Panc1 (cell line): ENCODE results near the gene ITLN2. TPM values are rescaled to one million over a fixed set of nuclear protein-coding genes. Genes with fewer than 3 reads are reported as not detected.

Source experiments
- ATAC-seq: fragments of 200-7000 bp; cut with Tn5 transposase; 2 replicates; pipeline ENCODE4 v1.9.1; 2020; ENCODE audit warnings: mild to moderate bottlenecking, moderate library complexity
- BruUV-seq: library from RNA; stranded (reverse); fragments of 400-500 nt; replicated peaks from 2 replicates; lab custom pipeline; 2021; lab: Mats Ljungman, UMichigan
- CTCF ChIA-PET: fragments of 300-600 bp; sonication (Branson Sonifier 250); formaldehyde crosslinking; loops from one replicate; lab custom pipeline; 2022; ENCODE audit warnings: antibody characterized with exemption; lab: Charles Lee
- POLR2A ChIA-PET: fragments of 300-600 bp; sonication (Branson Sonifier 250); formaldehyde crosslinking; loops from one replicate; lab custom pipeline; 2022; ENCODE audit warnings: antibody characterized with exemption; lab: Charles Lee
- DNase-seq: peaks from one replicate; pipeline ENCODE4 v3.0.0-alpha.2; 2010; ENCODE audit warnings: low read depth, low spot score
- H3K27ac ChIP-seq: 2 replicates; pipeline ENCODE4 v1.5.1; 2011; ENCODE audit warnings: mild to moderate bottlenecking, low read length, inconsistent platforms
- H3K27me3 ChIP-seq: fragments of 200-500 bp; sonication (Bioruptor generic); 2 replicates; pipeline ENCODE4 v1.6.0; 2014; ENCODE audit warnings: low read length, inconsistent platforms; ENCODE audit not compliant: control insufficient read depth, insufficient read depth
- H3K36me3 ChIP-seq: fragments of 200-500 bp; sonication (Bioruptor generic); 2 replicates; pipeline ENCODE4 v1.5.1; 2014; ENCODE audit warnings: inconsistent platforms, mild to moderate bottlenecking, low read length, moderate library complexity; ENCODE audit not compliant: control insufficient read depth, insufficient read depth
- H3K4me1 ChIP-seq: 2 replicates; pipeline ENCODE4 v1.5.1; 2011; ENCODE audit warnings: inconsistent platforms, mild to moderate bottlenecking, low read length, moderate library complexity; ENCODE audit not compliant: control insufficient read depth, insufficient read depth
- H3K4me3 ChIP-seq, 2 experiments: 2 replicates each; pipeline ENCODE4 v1.5.1; 2011 to 2012; ENCODE audit warnings: low read depth in 2 of 2, low read length in 2 of 2, mild to moderate bottlenecking in 2 of 2, inconsistent platforms in 1 of 2, moderate library complexity in 1 of 2
- H3K9me3 ChIP-seq: fragments of 200-500 bp; sonication (Bioruptor generic); 2 replicates; pipeline ENCODE4 v1.5.1; 2014; ENCODE audit warnings: low read depth, mild to moderate bottlenecking, inconsistent platforms, low read length, moderate library complexity; ENCODE audit not compliant: control insufficient read depth, insufficient read depth
- POLR2AphosphoS5 ChIP-seq: IDR thresholded peaks from 2 replicates; pipeline ENCODE4 v1.6.1; 2012; ENCODE audit warnings: mild to moderate bottlenecking, low read depth, low read length, moderate library complexity
- SIN3A ChIP-seq: IDR thresholded peaks from 2 replicates; pipeline ENCODE4 v1.6.1; 2012; ENCODE audit warnings: low read depth, mild to moderate bottlenecking, low read length, moderate library complexity, borderline replicate concordance; ENCODE audit not compliant: insufficient read depth
- TCF7L2 ChIP-seq: IDR thresholded peaks from 2 replicates; pipeline ENCODE4 v1.6.1; 2011; ENCODE audit warnings: mild to moderate bottlenecking, low read depth, low read length, inconsistent platforms
- in situ Hi-C: cut with HindIII; loops from 2 replicates; pipeline ENCODE4 v1.10.0; 2016; ENCODE audit warnings: low sequenced_read_pairs, low pct_unique_long_range_greater_than_20kb
- intact Hi-C: fragments of 100-400 bp; cut with micrococcal nuclease; formaldehyde crosslinking; loops from one replicate; pipeline ENCODE4 v1.10.0; 2022; ENCODE audit not compliant: unreplicated experiment
- total RNA-seq: library from RNA; stranded (reverse); gene quantifications from one replicate; pipeline ENCODE4 v1.2.1, GENCODE V29; 2021; ENCODE audit not compliant: unreplicated experiment
- TF ChIP-seq, protein P1 (sequence below), 2 experiments: IDR thresholded peaks; 2 replicates each; pipeline ENCODE4 v1.6.1; 2011 to 2012; ENCODE audit warnings: low read depth in 2 of 2, control low read depth in 1 of 2, low read length in 1 of 2, mild to moderate bottlenecking in 1 of 2, moderate library complexity in 1 of 2; ENCODE audit not compliant: insufficient read depth in 1 of 2
- TF ChIP-seq, protein P2 (sequence below): fragments of 450-650 bp; IDR thresholded peaks from 2 replicates; pipeline ENCODE4 v1.5.1; 2017; ENCODE audit warnings: mild to moderate bottlenecking

The ITLN2 gene
- total RNA-seq, 1 experiment from 2014 or later: not detected

- no peak overlapping the region for H3K4me3 ChIP-seq
- DNase-seq: no peak
- H3K9me3 ChIP-seq: no peaks in the 10 kb centered on the region
- BruUV-seq: no TSS peak
- ATAC-seq: no peak
- intact Hi-C loops: no loop called here
- H3K27me3 ChIP-seq: no peaks in the 10 kb centered on the region
- H3K4me1 ChIP-seq: no peaks in the 10 kb centered on the region
- H3K36me3 ChIP-seq: no peaks in the 10 kb centered on the region; the same call in 1 of the 2 replicates
- TF ChIP-seq, protein P1, sequence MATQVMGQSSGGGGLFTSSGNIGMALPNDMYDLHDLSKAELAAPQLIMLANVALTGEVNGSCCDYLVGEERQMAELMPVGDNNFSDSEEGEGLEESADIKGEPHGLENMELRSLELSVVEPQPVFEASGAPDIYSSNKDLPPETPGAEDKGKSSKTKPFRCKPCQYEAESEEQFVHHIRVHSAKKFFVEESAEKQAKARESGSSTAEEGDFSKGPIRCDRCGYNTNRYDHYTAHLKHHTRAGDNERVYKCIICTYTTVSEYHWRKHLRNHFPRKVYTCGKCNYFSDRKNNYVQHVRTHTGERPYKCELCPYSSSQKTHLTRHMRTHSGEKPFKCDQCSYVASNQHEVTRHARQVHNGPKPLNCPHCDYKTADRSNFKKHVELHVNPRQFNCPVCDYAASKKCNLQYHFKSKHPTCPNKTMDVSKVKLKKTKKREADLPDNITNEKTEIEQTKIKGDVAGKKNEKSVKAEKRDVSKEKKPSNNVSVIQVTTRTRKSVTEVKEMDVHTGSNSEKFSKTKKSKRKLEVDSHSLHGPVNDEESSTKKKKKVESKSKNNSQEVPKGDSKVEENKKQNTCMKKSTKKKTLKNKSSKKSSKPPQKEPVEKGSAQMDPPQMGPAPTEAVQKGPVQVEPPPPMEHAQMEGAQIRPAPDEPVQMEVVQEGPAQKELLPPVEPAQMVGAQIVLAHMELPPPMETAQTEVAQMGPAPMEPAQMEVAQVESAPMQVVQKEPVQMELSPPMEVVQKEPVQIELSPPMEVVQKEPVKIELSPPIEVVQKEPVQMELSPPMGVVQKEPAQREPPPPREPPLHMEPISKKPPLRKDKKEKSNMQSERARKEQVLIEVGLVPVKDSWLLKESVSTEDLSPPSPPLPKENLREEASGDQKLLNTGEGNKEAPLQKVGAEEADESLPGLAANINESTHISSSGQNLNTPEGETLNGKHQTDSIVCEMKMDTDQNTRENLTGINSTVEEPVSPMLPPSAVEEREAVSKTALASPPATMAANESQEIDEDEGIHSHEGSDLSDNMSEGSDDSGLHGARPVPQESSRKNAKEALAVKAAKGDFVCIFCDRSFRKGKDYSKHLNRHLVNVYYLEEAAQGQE (IDR thresholded peaks at IDR 0.05; ENCODE audit: insufficient read depth in 1 of 2, low read depth in 2 of 2, low read length in 1 of 2): no peak
- in situ Hi-C loops: no loop called here
- POLR2A ChIA-PET: interaction anchor here (0.5 kb wide), 1 partner anchor 339 kb away, joined by 3 read pairs; no protein-coding TSS in a partner anchor
- CTCF ChIA-PET: no interaction called here
- no peak overlapping the region for H3K27ac ChIP-seq
These were observed 46.3 kb upstream of the ITLN2 start for GRCh38 chr1:161000736-161001480.

GRCh38 chr1:160999376-160999775 lies 44.8 kb upstream of the ITLN2 start:
- no peak for TF ChIP-seq POLR2AphosphoS5
- no peak for TF ChIP-seq TCF7L2
- TF ChIP-seq, protein P1 (IDR thresholded peaks at IDR 0.05; ENCODE audit: insufficient read depth in 1 of 2, low read depth in 2 of 2, low read length in 1 of 2): no peak
- TF ChIP-seq, protein P2, sequence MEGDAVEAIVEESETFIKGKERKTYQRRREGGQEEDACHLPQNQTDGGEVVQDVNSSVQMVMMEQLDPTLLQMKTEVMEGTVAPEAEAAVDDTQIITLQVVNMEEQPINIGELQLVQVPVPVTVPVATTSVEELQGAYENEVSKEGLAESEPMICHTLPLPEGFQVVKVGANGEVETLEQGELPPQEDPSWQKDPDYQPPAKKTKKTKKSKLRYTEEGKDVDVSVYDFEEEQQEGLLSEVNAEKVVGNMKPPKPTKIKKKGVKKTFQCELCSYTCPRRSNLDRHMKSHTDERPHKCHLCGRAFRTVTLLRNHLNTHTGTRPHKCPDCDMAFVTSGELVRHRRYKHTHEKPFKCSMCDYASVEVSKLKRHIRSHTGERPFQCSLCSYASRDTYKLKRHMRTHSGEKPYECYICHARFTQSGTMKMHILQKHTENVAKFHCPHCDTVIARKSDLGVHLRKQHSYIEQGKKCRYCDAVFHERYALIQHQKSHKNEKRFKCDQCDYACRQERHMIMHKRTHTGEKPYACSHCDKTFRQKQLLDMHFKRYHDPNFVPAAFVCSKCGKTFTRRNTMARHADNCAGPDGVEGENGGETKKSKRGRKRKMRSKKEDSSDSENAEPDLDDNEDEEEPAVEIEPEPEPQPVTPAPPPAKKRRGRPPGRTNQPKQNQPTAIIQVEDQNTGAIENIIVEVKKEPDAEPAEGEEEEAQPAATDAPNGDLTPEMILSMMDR: no peak
- TF ChIP-seq SIN3A: no peak
- no peak for ATAC-seq
- POLR2A ChIA-PET: no interaction called here
- no peaks in the 10 kb centered on the region for H3K4me1 ChIP-seq
- H3K4me3 ChIP-seq: no peak overlapping the region
- H3K27me3 ChIP-seq: no peaks in the 10 kb centered on the region
- in situ Hi-C loops: no loop called here
- no peak overlapping the region for H3K27ac ChIP-seq
- H3K36me3 ChIP-seq: no peaks in the 10 kb centered on the region; the same call in 1 of the 2 replicates
- CTCF ChIA-PET: no interaction called here
- intact Hi-C loops: no loop called here
- no peaks in the 10 kb centered on the region for H3K9me3 ChIP-seq
- BruUV-seq: no TSS peak
- DNase-seq: no peak
